OCI-LY3 (cell line): ENCODE results near the gene ADAD2.

ENCODE experiments used
- H2AFZ ChIP-seq: fragments of 200-600, 300-600 bp; shearing (Covaris generic); 2 replicates; pipeline ENCODE4 v1.6.0; 2014; ENCODE audit warnings: antibody characterized with exemption, low read depth, low read length
- H3K27ac ChIP-seq: fragments of 200-600, 300-600 bp; sonication (generic); 2 replicates; pipeline ENCODE4 v1.5.1; 2014; ENCODE audit warnings: mild to moderate bottlenecking, low read length, moderate library complexity, mixed read lengths
- H3K27me3 ChIP-seq: fragments of 200-600, 300-600 bp; sonication (generic); 2 replicates; pipeline ENCODE4 v1.6.1; 2014; ENCODE audit warnings: low read depth, low read length, mixed read lengths
- H3K36me3 ChIP-seq: fragments of 200-600, 300-600 bp; sonication (generic); replicated peaks from 2 replicates; pipeline ENCODE3; 2014; ENCODE audit warnings: low read depth, low read length, mixed read lengths
- H3K4me1 ChIP-seq: fragments of 300-600, 200-600 bp; sonication (generic); 2 replicates; pipeline ENCODE4 v1.6.1; 2014; ENCODE audit warnings: low read length, mixed read lengths
- H3K4me2 ChIP-seq: fragments of 200-600, 300-600 bp; sonication (generic); 2 replicates; pipeline ENCODE4 v1.6.1; 2014; ENCODE audit warnings: low read length, mixed read lengths
- H3K4me3 ChIP-seq: fragments of 300-600, 200-600 bp; sonication (generic); 2 replicates; pipeline ENCODE4 v1.5.1; 2014; ENCODE audit warnings: antibody characterized with exemption, mild to moderate bottlenecking, low read length, moderate library complexity
- H3K79me2 ChIP-seq: fragments of 300-600, 200-600 bp; shearing (Covaris generic); 2 replicates; pipeline ENCODE4 v1.6.1; 2014; ENCODE audit warnings: mild to moderate bottlenecking, low read length, mixed read lengths
- H3K9ac ChIP-seq: fragments of 300-600, 200-600 bp; shearing (Covaris generic); 2 replicates; pipeline ENCODE4 v1.6.0; 2014; ENCODE audit warnings: mild to moderate bottlenecking, low read length, moderate library complexity
- H3K9me3 ChIP-seq: fragments of 200-600, 300-600 bp; shearing (Covaris generic); 2 replicates; pipeline ENCODE4 v1.6.1; 2014; ENCODE audit warnings: low read length, mixed read lengths; ENCODE audit not compliant: insufficient read depth
- H4K20me1 ChIP-seq: fragments of 200-600, 300-600 bp; sonication (generic); 2 replicates; pipeline ENCODE4 v1.6.1; 2016; ENCODE audit warnings: low read length, mixed read lengths; ENCODE audit not compliant: insufficient read depth
- CTCF ChIP-seq: fragments of 200-600, 300-600 bp; sonication (generic); IDR thresholded peaks from 2 replicates; pipeline ENCODE4 v1.5.1; 2014; ENCODE audit warnings: antibody characterized with exemption, low read length, low read depth
- EZH2phosphoT487 ChIP-seq: fragments of 200-600 bp; shearing (Covaris generic); IDR thresholded peaks from 2 replicates; pipeline ENCODE4 v1.6.1; 2018; ENCODE audit warnings: antibody characterized with exemption, mixed run types, low read depth

The ADAD2 gene

GRCh38 chr16:84194470-84195200, 3.7 kb downstream of the ADAD2 start:
- Histone ChIP-seq H3K9ac (no peak overlapping the region), H3K4me3 (no peak overlapping the region), H3K4me1 (no peaks in the 10 kb centered on the region), H3K79me2 (no peaks in the 10 kb centered on the region), H4K20me1 (no peaks in the 10 kb centered on the region), H3K27ac (no peak overlapping the region), H3K36me3 (no peaks in the 10 kb centered on the region), H3K9me3 (no peaks in the 10 kb centered on the region), H3K27me3 (peaks cover under 1% of the 10 kb centered on the region; the same call in 1 of the 2 replicates), H2AFZ (no peak overlapping the region), H3K4me2 (no peak overlapping the region)
- no peak for TF ChIP-seq EZH2phosphoT487
- no peak for TF ChIP-seq CTCF

GRCh38 chr16:84195201-84196093, 4.5 kb downstream of the ADAD2 start:
- Histone ChIP-seq H3K4me1 (no peaks in the 10 kb centered on the region), H3K9ac (no peak overlapping the region), H3K27ac (no peak overlapping the region), H3K27me3 (peaks cover 8% of the 10 kb centered on the region; the same call in 1 of the 2 replicates), H3K36me3 (no peaks in the 10 kb centered on the region), H2AFZ (no peak overlapping the region), H4K20me1 (no peaks in the 10 kb centered on the region), H3K9me3 (no peaks in the 10 kb centered on the region), H3K79me2 (no peaks in the 10 kb centered on the region), H3K4me3 (no peak overlapping the region), H3K4me2 (no peak overlapping the region)
- TF ChIP-seq EZH2phosphoT487: no peak
- TF ChIP-seq CTCF: no peak

GRCh38 chr16:84196101-84196500, 5.1 kb downstream of the ADAD2 start:
- Histone ChIP-seq H3K4me2 (no peak overlapping the region), H2AFZ (no peak overlapping the region), H3K4me3 (no peak overlapping the region), H3K27me3 (peaks cover 8% of the 10 kb centered on the region; the same call in 1 of the 2 replicates), H3K36me3 (no peaks in the 10 kb centered on the region), H4K20me1 (no peaks in the 10 kb centered on the region), H3K9me3 (no peaks in the 10 kb centered on the region), H3K27ac (no peak overlapping the region), H3K79me2 (no peaks in the 10 kb centered on the region), H3K4me1 (no peaks in the 10 kb centered on the region), H3K9ac (no peak overlapping the region)
- no peak for TF ChIP-seq EZH2phosphoT487
- TF ChIP-seq CTCF: no peak

- Histone ChIP-seq H3K9me3 (no peaks in the 10 kb centered on the region), H3K4me3 (no peak overlapping the region), H3K36me3 (no peaks in the 10 kb centered on the region), H3K27ac (no peak overlapping the region), H3K4me2 (no peak overlapping the region), H3K27me3 (peaks cover 8% of the 10 kb centered on the region; the same call in 1 of the 2 replicates), H3K4me1 (no peaks in the 10 kb centered on the region), H3K79me2 (no peaks in the 10 kb centered on the region), H4K20me1 (no peaks in the 10 kb centered on the region), H2AFZ (no peak overlapping the region), H3K9ac (no peak overlapping the region)
- TF ChIP-seq CTCF: no peak
- no peak for TF ChIP-seq EZH2phosphoT487
Observed at GRCh38 chr16:84196727-84197394, 5.9 kb downstream of the ADAD2 start.
